HEK293 (cell line): ENCODE results near the gene STAT5B.
"Not testable (repeated sequence)": the region's sequence is repeated elsewhere in the genome, so short reads cannot be mapped to it uniquely, and the experiment has no call there.

Source experiments
- CTCF ChIA-PET: fragments of 350-600 bp; formaldehyde crosslinking; extraction: SDS; loops from one replicate; lab custom pipeline; 2021; ENCODE audit warnings: antibody characterized with exemption; lab: Yijun Ruan, JAX
- POLR2A ChIA-PET: fragments of 300-600 bp; formaldehyde crosslinking; extraction: SDS; loops from one replicate; lab custom pipeline; 2020; ENCODE audit warnings: antibody characterized with exemption, inconsistent platforms; lab: Yijun Ruan, JAX
- H3K27ac ChIP-seq: fragments of 200-500 bp; sonication (Bioruptor generic); 2 replicates; pipeline ENCODE4 v1.5.1; 2014; ENCODE audit warnings: low read depth, low read length, control low read depth, inconsistent platforms; ENCODE audit errors: extremely low read depth
- H3K36me3 ChIP-seq, 2 experiments: fragments of 200-500 bp in 1 of 2; sonication (Bioruptor generic) in 1 of 2; 1 replicate in 1 of 2; 2 replicates in 1 of 2; pipeline ENCODE4 v1.5.1; 2014 to 2017; ENCODE audit warnings: inconsistent platforms in 2 of 2, low read length in 2 of 2; ENCODE audit not compliant: control insufficient read depth in 2 of 2, insufficient read depth in 1 of 2
- H3K4me1 ChIP-seq: fragments of 200-500 bp; sonication (Bioruptor generic); 2 replicates; pipeline ENCODE4 v1.5.1; 2014; ENCODE audit warnings: mild to moderate bottlenecking, low read length, inconsistent platforms; ENCODE audit not compliant: control insufficient read depth, insufficient read depth
- H3K4me3 ChIP-seq: 2 replicates; pipeline ENCODE4 v1.5.1; 2011; ENCODE audit warnings: low read depth, mild to moderate bottlenecking, control low read depth, low read length, moderate library complexity
- H3K9me3 ChIP-seq: fragments of 200-500 bp; sonication (Bioruptor generic); 2 replicates; pipeline ENCODE4 v1.5.1; 2014; ENCODE audit warnings: low read depth, low read length, inconsistent platforms; ENCODE audit not compliant: control insufficient read depth, insufficient read depth
- GLI2 ChIP-seq: fragments of 450-650 bp; formaldehyde crosslinking; IDR thresholded peaks from 2 replicates; pipeline ENCODE4; 2017; ENCODE audit warnings: missing biosample characterization, missing genetic modification characterization, low read depth, borderline replicate concordance
- IKZF3 ChIP-seq: fragments of 450-650 bp; IDR thresholded peaks from 2 replicates; pipeline ENCODE4 v1.5.0; 2018; ENCODE audit warnings: missing biosample characterization, mild to moderate bottlenecking, missing genetic modification characterization, moderate library complexity
- KLF7 ChIP-seq: fragments of 450-650 bp; formaldehyde crosslinking; IDR thresholded peaks from 2 replicates; pipeline ENCODE4 v1.5.1; 2016; ENCODE audit warnings: missing biosample characterization, missing genetic modification characterization, borderline replicate concordance
- PRDM1 ChIP-seq: fragments of 450-650 bp; formaldehyde crosslinking; IDR thresholded peaks from 2 replicates; pipeline ENCODE4; 2016; ENCODE audit warnings: missing biosample characterization, missing genetic modification characterization
- SP3 ChIP-seq: fragments of 450-650 bp; formaldehyde crosslinking; IDR thresholded peaks from 2 replicates; pipeline ENCODE4 v1.5.1; 2016; ENCODE audit warnings: missing biosample characterization, missing genetic modification characterization
- ZBTB44 ChIP-seq: fragments of 450-650 bp; IDR thresholded peaks from 2 replicates; pipeline ENCODE4 v1.5.1; 2018; ENCODE audit warnings: missing biosample characterization, mild to moderate bottlenecking, missing genetic modification characterization
- ZNF114 ChIP-seq: fragments of 450-650 bp; formaldehyde crosslinking; IDR thresholded peaks from 2 replicates; pipeline ENCODE4 v1.5.0; 2017; ENCODE audit warnings: missing biosample characterization, missing genetic modification characterization
- ZNF121 ChIP-seq: fragments of 450-650 bp; formaldehyde crosslinking; IDR thresholded peaks from 2 replicates; pipeline ENCODE4 v1.5.1; 2016; ENCODE audit warnings: missing biosample characterization, missing genetic modification characterization
- ZNF341 ChIP-seq: fragments of 450-650 bp; formaldehyde crosslinking; IDR thresholded peaks from 2 replicates; pipeline ENCODE4; 2016; ENCODE audit warnings: low read depth, missing biosample characterization, missing genetic modification characterization
- ZNF362 ChIP-seq: fragments of 450-650 bp; formaldehyde crosslinking; IDR thresholded peaks from 2 replicates; pipeline ENCODE4 v1.5.1; 2016; ENCODE audit warnings: missing biosample characterization, missing genetic modification characterization
- ZNF449 ChIP-seq: fragments of 450-650 bp; formaldehyde crosslinking; IDR thresholded peaks from 2 replicates; pipeline ENCODE4 v1.5.1; 2017; ENCODE audit warnings: missing biosample characterization, mild to moderate bottlenecking, missing genetic modification characterization, moderate library complexity
- ZNF501 ChIP-seq: fragments of 450-650 bp; formaldehyde crosslinking; IDR thresholded peaks from 2 replicates; pipeline ENCODE4 v1.5.1; 2016; ENCODE audit warnings: missing biosample characterization, missing genetic modification characterization
- ZNF510 ChIP-seq: fragments of 450-650 bp; formaldehyde crosslinking; IDR thresholded peaks from 2 replicates; pipeline ENCODE4 v1.5.1; 2018; ENCODE audit warnings: mild to moderate bottlenecking, missing genetic modification characterization, missing biosample characterization; ENCODE audit not compliant: insufficient replicate concordance
- ZNF530 ChIP-seq: fragments of 450-650 bp; formaldehyde crosslinking; IDR thresholded peaks from 2 replicates; pipeline ENCODE4 v1.5.1; 2016; ENCODE audit warnings: low read depth, missing biosample characterization, missing genetic modification characterization
- ZNF549 ChIP-seq: fragments of 450-650 bp; IDR thresholded peaks from 2 replicates; pipeline ENCODE4 v1.5.1; 2018; ENCODE audit warnings: missing biosample characterization, missing genetic modification characterization, mild to moderate bottlenecking, inconsistent platforms, moderate library complexity
- ZNF623 ChIP-seq: fragments of 450-650 bp; formaldehyde crosslinking; IDR thresholded peaks from 2 replicates; pipeline ENCODE4 v1.5.1; 2016; ENCODE audit warnings: missing biosample characterization, missing genetic modification characterization
- ZNF670 ChIP-seq: fragments of 450-650 bp; formaldehyde crosslinking; IDR thresholded peaks from 2 replicates; pipeline ENCODE4 v1.5.1; 2016; ENCODE audit warnings: missing biosample characterization, missing genetic modification characterization, low read depth
- ZXDB ChIP-seq: fragments of 450-650 bp; formaldehyde crosslinking; IDR thresholded peaks from 2 replicates; pipeline ENCODE4 v1.5.1; 2016; ENCODE audit warnings: missing biosample characterization, missing genetic modification characterization

The STAT5B gene

GRCh38 chr17:42244116-42244515, 32.1 kb downstream of the STAT5B start:
- POLR2A ChIA-PET: interaction anchor here (0.6 kb wide), 1 partner anchor 50 kb away, joined by 4 read pairs; no protein-coding TSS in a partner anchor
- peak; percentile 89 for TF ChIP-seq ZNF121
- 0 out of 2 replicates have a peak, but pooled peaks have one; percentile 28 for TF ChIP-seq ZNF362
- TF ChIP-seq, all 188 proteins: peak for 2; not testable (repeated sequence) for 186
- not testable (repeated sequence) for H3K4me1 ChIP-seq, H3K36me3 ChIP-seq, H3K27ac ChIP-seq, H3K4me3 ChIP-seq, H3K9me3 ChIP-seq
- CTCF ChIA-PET: interaction anchor here (0.6 to 3.1 kb wide), 5 partner anchors 8 to 838 kb away, joined by 3 to 18 read pairs (median 3); no protein-coding TSS in a partner anchor

- CTCF ChIA-PET: interaction anchor here (0.7 to 3.1 kb wide), 3 partner anchors 8 to 838 kb away, joined by 3 to 18 read pairs (median 3); no protein-coding TSS in a partner anchor
- H3K9me3 ChIP-seq: no peaks in the 10 kb centered on the region
- no peak overlapping the region for H3K4me3 ChIP-seq
- no peak for TF ChIP-seq ZXDB (tag by site-specific recombination)
- peak; percentile 47; the same call in 1 of the 2 replicates for TF ChIP-seq IKZF3 (tag by site-specific recombination)
- peak; percentile 95 for TF ChIP-seq PRDM1
- TF ChIP-seq GLI2 (tag by site-specific recombination): no peak
- TF ChIP-seq ZNF501 (tag by site-specific recombination): no peak
- no peak for TF ChIP-seq ZNF530 (tag by site-specific recombination)
- no peak for TF ChIP-seq KLF7
- TF ChIP-seq ZNF114: no peak
- no peak for TF ChIP-seq ZNF362
- TF ChIP-seq SP3 (tag by site-specific recombination): no peak
- TF ChIP-seq ZBTB44 (tag by site-specific recombination): peak; percentile 56; the same call in 1 of the 2 replicates
- TF ChIP-seq ZNF341: 0 out of 2 replicates have a peak, but pooled peaks have one; percentile 15
- TF ChIP-seq ZNF449 (tag by site-specific recombination): 0 out of 2 replicates have a peak, but pooled peaks have one; percentile 27
- TF ChIP-seq ZNF549: no peak
- TF ChIP-seq ZNF510 (tag by site-specific recombination): no peak
- no peak for TF ChIP-seq ZNF670
- TF ChIP-seq ZNF623 (tag by site-specific recombination): no peak
- TF ChIP-seq, all 188 proteins: peak for 5
- Histone ChIP-seq H3K27ac (no peak overlapping the region), H3K4me1 (peaks cover 3% of the 10 kb centered on the region; the same call in 1 of the 2 replicates), H3K36me3 (no peaks in the 10 kb centered on the region; a peak in 1 of 3 replicates)
- POLR2A ChIA-PET: no interaction called here
Observed at GRCh38 chr17:42243493-42243982, 32.7 kb downstream of the STAT5B start.
